ENCODE results near the gene IPCEF1.
"Not testable (repeated sequence)": the region's sequence is repeated elsewhere in the genome, so short reads cannot be mapped to it uniquely, and the experiment has no call there.

Gene IPCEF1

DNA sequence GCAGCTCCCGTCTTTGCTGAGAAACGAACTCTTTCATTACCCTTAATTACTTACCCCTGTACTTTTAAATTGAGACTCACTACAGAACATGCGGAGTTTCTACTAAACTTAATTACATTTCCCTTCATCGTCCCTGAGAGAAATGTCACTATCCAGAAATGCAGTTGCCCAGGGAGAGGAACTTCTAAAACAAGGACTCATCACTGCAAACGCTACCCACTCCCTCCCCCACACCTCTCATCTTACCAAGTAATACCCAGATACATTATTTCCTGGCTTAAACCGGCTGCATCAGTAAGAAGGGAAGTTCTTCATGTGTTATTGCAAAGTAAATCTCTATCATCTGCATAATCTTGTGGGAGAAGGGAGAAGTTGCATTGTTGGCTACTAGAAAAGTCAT lies 138.3 kb downstream of the IPCEF1 start:
- no peak for DNase-seq

DNA sequence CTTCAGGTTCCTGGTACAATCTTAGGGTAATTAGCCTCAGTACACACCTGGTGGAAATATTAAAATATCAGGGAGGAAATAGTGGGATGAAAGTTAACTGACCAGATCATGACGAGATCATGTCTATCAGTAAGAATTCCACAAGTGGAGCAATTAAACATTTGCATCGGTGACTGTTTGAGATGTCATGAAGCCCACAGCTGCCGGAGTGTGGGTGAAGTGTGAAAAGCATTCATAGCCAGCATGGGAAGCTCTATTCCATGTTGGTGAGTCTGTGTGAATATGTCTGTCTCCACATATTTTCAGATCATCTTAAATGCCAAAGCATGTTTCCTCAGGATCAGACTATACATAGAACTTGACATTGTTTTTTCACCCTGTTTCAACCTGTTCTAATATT lies 142.8 kb downstream of the IPCEF1 start:
- DNase-seq = no peak

DNA sequence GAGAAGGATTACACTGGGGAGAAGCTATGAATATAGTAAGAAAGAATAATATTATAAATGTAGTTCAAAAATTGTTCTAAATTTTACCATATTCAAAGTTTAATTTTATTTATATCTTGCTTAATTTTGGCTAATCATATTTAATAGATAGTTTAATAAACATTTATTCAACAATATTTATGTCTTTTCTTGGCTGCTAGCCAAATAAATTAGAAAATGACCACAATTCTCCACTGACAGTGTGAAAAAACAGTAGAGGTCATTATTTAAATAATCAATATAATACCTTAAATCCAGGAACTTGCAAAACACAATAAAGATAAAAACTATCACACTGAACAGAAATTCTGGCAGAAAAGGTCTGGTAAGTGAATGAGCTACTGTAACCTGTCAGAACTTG lies 145.9 kb downstream of the IPCEF1 start:
- DNase-seq = no peak

DNA sequence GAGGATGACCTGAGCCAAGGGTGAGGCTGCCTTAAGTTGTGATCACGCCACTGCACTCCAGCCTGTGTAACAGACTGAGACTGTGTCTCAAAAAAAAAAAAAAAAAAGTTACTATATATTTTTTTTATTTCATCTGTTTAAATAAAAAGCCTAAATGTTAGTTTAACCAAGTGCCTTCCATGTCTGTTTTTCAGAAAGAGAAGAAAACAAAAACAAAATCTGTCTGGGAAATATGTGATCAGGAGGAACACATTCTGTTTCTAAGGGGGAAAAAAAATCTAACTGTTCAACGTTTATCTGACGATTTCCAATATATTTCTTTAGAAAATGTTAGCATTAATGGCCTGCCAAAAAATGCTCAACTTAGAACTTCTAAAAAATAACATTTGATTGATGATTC lies 147.0 kb downstream of the IPCEF1 start:
- no peak for DNase-seq

DNA sequence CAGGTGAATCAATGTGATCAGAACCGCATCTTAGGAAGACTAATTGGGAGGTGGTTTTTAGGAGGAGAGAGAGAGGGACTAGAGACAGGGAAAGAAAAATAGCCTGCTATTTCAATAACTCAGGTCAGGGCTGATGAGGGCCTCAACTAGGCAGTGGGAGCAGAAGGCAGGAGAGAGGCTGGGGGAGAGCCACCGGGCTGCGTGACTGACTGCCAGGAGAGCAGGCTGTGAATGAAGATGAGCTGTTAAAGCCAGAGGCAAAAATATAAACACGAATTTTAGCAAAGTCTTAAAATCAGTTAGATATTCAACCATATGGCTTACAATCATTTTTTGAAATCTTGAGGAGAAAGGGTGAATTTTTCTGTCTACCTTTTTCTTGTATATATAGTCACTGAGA lies 149.6 kb downstream of the IPCEF1 start:
- no peak for DNase-seq

DNA sequence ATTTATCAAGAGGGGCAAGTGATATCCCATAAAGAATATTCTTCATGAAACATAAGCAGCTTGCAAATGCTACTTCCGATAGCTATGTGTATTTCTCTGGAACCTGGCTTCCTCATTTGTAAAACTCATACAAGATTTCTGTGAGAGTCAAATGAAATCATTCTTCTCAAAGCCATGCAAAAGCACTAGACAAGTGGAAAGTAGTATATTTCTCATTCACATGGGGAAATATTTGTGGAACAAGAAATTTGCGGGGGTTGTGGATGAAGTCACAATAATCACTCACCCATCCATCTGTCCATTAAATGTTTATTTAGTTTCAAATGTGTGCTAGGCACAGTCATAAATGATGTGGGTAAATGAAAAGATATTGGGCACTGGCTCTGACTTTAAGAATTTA lies 150.5 kb downstream of the IPCEF1 start:
- DNase-seq = no peak

DNA sequence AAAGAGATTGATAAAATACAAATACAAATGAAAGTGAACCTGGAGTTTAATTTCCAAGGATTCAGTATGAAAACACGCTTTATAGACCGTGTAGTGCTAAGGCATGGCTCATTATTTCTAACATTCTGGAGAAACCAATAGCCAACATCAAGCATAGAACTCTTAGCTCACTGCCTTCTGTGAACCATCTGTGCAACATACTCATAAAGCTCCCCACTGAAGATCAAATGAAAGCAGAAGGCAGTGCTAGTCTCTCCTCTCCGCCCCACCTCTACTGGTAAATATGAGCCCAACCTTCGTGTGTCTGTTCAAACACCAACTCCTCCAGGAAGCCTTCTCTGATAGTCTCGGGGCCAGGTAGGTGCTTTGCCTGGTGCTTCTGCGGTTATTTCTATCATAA lies 153.6 kb downstream of the IPCEF1 start:
- DNase-seq = no peak

DNA sequence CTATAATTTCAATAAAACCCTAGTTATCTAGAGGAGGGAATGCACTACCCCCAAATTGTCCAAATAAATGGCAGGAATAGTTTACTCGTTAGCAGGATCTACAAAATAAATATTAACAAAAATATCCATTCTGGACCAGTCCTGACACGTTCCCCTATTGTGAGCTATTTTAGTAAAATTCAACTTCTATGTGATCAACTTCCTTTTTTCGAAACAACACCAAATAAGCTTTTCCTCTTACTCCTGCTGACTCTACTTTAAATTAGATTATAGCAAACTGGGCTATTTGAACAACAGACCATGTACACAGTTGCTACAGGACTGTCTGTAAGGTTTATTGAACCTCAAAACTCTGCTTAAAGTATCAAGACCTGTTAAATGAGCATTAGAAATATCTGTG lies 154.3 kb downstream of the IPCEF1 start:
- no peak for DNase-seq

DNA sequence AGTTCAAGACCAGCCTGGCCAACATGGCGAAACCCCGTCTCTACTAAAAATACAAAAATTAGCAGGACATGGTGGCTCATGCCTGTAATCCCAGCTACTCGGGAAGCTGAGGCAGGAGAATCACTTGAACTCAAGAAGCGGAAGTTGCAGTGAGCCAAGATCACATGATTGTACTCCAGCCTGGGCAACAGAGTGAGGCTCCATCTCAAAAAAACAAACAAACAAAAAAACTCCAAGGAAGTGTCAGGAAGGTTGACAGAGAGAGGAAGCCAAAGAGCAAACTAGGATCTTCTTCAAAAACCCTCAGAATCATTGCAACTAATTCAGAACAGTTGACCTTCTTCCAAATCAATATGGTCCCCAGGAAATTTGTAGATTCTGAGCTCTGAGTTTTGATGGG lies 154.9 kb downstream of the IPCEF1 start:
- not testable (repeated sequence) for DNase-seq

DNA sequence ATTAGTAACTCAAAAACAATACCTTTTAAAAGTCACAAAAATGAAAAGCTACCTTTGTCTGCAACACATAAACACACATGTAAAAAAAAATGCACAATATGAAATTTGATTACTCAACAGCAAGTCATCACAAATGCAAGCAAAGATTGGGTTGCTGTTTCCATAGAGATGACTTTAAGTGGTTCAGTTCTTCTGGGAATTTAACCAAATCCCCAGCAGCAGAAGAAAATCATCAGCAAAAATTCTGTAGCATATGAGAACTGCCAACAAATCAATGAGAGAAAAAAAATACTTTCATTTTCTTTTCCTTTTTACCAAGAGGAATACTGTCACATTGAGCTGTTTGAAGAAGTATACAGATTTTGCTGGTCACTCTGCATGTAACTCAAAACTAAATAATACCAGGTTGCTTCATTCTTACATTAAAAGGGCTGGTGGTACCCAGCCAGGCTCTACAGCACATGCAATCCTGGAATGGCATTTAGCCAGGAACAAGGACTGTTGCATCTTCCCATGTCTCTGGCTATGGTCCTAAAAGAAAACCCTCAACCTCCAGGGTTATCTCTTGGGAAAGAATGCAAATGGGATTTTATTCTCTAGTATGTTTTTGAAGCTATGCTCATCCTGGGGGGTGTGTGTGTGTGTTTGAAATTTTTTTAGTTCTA lies 159.3 kb downstream of the IPCEF1 start:
- DNase-seq = no peak

DNA sequence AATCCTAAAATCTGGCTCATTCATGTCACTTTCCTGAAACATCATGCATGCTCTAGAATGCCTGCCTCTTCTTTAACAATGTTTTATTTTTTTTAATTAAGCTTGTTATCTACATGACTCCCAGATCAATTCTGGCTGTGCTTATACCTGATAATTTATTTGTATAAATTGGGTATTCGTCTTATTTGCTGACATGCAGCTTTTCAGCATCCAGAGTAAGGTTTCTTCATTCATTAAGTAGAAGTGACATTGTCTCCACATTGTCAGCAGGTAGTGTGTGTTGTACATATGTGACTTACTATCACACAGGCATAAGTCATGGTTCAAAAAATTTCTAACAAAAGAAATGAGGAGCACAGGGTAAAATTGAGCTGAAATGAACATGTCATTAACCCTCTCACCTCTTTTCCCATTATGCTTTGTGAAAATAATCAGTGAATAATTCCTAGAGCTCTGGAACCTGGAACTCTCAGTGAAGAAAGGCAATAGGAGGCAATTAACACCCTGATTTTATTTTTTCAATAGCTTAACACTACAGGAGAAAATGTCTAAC lies 160.2 kb downstream of the IPCEF1 start:
- no peak for DNase-seq

DNA sequence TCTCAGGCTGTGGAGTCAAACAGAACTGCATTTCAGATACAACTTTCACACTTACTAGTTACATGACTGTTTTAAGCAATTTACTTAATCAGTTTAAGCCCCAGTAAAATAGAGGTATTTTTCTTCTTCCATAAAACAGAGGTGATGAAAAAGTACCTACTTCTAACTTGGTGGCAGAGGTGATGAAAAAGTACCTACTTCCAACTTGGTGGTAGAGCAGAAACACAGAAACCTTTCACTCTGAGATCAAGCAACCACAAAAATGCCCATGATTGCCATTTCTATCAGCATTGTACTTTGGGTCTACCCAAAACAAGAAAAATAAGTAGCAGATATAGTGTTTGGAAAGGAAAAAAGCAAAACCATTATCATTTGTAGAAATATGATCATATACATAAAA lies 168.9 kb downstream of the IPCEF1 start:
- no peak for DNase-seq

DNA sequence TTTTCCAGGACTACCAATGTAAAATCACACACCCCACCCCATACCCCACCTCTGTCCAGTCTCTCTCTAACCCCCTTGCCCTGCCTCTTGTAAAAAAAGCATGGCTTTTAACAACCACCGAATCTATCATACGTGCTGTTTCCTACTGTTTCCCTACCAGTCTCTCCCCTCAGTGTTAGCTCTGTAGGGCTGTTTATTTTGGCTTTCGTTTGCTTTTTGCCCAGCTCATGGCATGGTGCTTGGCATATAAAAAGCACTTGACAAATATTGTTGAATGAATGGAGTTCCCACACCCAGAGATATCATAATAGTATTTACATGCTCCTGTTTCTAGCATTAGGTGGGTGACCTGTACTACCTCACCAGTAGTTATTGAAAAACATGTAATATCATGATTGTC lies 169.4 kb downstream of the IPCEF1 start:
- no peak for DNase-seq

DNA sequence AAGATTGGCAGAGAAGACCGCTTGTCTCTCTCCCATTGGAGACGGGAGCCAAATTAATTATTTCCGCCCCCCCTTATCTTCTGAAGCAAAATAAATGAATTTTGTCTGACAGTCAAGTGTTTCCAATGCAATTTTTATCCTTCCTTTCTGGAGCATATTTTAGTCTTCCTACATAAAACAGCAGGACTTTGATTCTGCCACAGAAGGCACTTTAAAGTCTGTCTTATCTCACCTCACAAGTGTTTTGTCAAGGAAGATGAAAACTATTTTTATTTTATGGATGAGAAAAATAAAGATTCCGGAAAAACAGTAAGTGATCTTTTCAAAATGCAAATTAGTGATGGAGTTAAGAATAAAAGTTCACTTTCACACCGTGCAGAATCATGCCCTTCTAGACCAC lies 177.2 kb downstream of the IPCEF1 start:
- no peak for DNase-seq

DNA sequence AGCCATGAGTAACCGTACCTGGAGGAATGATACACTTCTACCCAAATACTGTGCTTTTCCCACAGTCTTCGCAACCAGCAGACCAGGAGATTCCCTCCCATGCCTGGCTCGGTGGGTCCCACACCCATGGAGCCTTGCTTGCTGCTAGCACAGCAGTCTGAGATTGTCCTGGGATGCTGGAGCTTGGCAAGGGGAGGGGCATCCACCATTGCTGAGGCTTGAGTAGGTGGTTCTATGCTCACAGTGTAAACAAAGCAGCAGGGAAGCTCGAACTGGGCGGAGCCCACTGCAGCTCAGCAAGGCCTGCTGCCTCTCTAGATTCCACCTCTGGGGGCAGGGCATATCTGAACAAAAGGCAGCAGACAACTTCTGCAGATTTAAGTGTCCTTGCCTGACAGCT lies 184.2 kb downstream of the IPCEF1 start:
- DNase-seq = not testable (repeated sequence)

DNA sequence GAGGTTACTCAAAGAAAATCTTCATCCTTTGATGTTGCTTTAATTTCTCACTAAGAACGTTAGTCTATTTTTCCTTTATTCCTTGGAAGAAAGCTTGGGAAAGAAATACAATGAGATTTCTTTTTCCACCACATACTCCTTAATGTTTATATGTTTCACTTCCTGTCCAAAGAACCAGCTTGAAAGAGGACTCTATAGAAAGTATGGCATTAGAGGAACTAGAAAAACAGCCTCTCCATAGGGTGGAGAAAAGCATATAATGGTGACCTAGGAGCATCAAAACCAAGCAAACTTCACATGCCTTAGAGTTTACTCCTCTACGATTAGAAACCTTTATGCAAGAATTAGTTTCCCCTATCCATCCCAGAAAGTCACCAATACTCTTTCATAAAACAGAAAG lies 186.5 kb downstream of the IPCEF1 start:
- DNase-seq = no peak

DNA sequence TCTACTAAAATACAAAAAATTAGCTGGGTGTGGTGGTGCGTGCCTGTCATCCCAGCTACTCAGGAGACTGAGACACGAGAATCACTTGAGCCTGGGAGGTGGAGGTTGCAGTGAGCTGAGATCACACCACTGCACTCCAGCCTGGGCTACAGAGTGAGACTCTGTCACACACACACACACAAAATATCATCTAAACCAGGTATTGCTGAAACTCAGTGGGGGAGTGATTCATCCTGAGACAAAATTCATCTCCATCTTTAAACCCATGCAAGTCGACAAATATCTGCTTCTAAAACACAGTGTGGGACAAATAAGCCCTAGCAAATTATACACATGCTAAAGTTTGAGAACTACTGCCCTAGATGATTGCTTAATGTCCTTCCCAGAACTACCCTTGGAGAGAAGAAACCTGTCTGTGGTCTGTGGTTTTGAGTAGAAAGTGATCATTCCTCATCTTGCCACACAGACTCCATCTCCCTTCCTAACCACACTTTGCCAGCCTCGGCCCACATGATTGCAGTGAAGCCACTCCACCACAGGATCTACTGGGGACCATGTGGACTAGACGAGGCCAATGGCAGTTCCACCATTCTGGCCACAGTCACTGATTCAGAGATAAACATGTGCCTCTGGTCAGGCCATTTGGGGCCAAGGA lies 187.3 kb downstream of the IPCEF1 start:
- no peak for DNase-seq

DNA sequence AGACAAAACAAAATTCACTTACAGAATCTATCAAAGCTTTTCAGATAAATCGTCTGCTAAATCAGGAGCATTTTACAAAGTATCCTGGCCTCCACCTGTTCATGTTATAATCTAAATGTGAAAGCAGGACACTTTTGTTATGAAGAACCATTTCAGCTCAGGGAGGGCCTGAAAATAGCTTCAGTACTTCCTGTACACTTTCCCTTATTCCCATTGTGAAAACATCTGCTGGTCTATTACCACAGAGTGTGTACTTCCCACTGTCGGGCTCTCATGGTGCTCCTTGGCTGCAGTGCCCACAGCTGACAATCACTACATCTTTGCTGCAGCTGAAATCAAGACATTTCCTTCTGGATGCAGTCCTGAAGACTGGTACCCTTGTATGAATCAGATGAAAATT lies 189.5 kb downstream of the IPCEF1 start:
- no peak for DNase-seq

DNA sequence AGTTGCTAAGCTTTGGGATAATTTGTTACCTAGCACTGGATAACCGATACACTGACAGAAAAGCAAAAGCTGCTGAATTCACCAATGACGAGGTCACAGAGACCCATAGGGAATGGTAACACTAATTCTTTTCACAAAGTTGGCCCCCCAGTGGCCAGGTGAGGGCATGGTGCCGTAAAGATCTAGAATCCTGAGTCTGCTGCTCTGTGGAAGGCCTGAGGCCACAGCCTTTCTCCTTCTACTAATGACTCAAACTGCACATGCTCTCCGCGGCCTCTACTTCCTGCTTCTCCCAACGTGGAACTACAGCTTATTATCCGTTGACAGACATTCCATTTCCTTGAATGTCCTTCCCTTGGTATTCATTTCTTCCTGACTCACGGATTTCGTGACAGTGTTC lies 190.5 kb downstream of the IPCEF1 start:
- no peak for DNase-seq

DNA sequence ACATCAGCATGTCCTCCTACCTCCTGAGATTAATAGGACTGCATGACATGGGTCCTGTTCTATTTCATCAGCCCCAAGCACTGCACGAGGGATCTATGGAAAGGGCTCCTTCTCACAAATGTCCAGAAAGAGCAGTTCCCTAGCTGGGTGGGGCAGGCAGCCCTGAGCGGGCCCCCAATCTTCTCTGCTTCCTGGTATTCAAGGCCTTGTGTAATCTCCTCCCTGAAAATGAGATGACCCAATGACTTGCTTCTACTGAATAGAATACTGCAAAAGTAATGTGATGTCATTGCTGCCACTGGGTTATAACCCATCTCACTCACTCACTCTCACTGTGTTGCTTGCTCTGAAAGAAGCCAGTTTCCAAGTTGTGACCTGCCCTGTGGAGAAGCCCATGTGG lies 191.1 kb downstream of the IPCEF1 start:
- DNase-seq = no peak

DNA sequence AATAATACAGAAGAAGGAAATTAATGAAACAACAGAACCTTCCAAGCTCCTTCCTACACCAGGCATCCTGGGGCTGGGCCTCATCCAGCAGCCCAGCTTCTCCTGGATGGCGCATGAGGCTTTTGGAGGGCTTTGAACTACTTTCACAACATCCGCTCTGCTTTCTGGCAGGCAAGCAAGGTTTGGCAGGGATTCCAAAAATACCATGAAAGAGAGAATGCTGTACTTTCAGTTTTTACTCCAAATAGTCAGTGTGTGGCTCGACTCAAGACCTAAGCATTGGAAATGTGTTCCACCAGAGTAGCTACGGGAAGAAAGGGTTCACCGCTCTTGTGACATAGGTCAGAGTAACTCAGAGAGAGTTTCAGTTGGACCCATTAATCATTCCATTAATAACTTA lies 192.2 kb downstream of the IPCEF1 start:
- no peak for DNase-seq

DNA sequence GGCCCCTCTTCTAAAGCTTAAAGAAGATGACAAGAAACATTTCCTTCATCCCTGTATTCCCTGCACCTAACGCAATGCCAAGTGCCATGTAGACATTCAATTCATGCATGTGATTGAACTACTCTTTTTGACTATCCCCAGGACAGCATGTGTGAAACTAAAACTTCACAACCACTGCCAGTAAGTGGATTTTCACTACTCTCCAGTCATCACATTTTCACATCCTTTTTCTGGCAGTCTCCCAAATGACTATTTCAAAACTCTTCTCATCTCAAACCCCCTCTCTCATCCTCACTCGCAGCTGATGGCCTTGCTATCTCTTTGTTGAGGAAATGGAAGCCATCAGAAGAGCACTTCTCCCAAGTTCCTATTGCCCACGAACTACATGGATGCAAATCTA lies 194.9 kb downstream of the IPCEF1 start:
- no peak for DNase-seq

DNA sequence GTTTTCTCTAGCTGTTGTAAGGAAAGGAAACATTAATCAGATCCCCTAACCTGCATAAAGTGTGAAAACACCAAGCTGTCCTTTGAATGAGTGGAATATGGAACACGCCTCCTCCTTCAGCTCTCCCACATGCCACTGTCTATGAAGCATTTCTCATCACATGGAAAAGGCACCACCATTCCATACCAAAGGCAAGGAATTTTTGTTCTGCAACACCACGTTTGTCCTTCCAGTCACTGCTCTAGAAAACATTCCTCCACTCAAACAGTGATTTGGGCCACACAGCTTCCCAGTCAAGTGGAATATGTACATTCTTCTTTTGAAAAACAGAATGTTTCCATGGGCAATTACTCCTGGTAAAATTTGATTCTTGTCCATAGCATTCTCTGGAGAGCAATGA lies 197.5 kb downstream of the IPCEF1 start:
- DNase-seq = no peak

DNA sequence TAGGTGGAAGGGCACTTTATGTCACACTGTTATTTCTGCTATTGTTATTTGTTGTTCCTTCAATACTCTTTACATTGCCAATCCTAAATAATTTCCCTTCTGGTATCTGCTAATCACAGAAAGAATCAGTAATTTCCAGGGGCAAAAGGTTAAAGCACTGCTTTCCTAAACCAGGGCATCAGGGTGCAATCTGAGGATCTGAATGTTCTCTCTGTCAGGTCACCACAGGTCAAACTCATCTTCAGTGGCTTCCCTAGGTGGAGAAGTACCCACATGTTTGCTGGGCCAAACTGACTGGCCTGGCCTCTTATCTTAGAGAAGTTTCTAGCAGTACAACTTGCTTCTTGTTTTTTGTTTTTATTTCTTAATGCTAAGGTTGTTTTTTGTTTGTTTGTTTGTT lies 198.9 kb downstream of the IPCEF1 start:
- DNase-seq = no peak

DNA sequence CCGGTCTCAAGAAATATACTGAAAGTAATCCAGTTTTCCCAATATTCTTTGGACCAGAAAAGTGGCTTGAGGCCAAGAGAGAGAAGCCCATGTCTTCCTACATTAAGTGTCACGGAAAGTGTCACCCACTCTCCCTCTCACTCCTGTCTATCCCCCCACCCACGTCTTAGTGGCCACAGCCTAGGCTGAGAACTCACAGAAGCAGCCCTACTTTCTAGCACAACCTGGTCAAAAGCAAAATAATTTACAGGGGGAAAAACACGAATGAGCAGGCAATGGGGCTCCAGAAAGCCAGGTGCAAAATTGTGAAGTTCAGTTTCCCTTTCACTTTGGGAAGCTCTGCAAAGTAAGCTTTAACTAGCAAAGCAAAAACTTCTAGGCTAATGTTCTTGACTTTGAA lies 199.5 kb downstream of the IPCEF1 start:
- no peak for DNase-seq

Measured in NCI-H510A (cell line).